COLO829 (cell line): ENCODE data around the gene SNAI3.
A peak's percentile ranks its signal among the peaks of the same experiment; 100 is the strongest.
"Not testable (repeated sequence)": the region's sequence is repeated elsewhere in the genome, so short reads cannot be mapped to it uniquely, and the experiment has no call there.

ENCODE experiments used
- DNase-seq: peaks from one replicate; pipeline ENCODE4 v3.0.0; 2012; ENCODE audit warnings: low spot score

SNAI3 gene

DNA sequence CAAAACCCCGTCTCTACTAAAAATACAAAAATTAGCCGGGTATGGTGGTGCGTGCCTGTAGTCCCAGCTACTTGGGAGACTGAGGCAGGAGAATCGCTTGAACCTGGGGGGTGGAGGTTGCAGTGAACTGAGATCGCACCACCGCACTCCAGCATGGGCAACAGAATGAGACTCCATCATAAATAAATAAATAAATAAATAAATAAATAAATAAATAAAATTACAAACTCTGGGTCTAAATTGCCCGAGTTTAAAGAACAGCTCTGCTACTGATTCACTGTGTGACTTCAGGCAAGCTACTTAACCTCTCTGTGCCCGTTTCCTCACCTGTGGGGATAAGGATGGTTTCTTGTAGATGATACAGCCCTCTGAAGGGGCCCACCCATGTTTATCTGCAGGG lies 16.8 kb downstream of the SNAI3 start:
- DNase-seq: not testable (repeated sequence)

DNA sequence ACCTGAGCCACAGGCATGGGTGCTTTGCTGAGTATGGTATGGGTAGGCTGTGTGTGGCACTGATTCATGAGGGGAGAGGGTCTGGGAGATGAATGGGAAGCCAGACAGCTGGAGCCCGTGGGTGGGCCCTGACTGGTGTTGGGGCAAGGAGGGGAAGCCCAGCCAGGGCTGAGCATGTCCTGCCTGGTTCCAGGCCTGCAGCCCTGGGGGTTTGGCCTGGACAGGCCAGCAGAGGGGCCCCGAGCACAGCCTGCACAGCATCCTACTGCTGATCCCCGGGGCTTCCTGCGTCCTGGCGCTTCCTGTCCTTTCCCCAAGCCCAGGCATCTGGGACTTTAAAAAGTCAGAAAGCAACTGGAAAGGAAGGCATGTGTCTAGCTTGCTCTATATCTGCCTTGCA lies 18.8 kb downstream of the SNAI3 start:
- DNase-seq: no peak

DNA sequence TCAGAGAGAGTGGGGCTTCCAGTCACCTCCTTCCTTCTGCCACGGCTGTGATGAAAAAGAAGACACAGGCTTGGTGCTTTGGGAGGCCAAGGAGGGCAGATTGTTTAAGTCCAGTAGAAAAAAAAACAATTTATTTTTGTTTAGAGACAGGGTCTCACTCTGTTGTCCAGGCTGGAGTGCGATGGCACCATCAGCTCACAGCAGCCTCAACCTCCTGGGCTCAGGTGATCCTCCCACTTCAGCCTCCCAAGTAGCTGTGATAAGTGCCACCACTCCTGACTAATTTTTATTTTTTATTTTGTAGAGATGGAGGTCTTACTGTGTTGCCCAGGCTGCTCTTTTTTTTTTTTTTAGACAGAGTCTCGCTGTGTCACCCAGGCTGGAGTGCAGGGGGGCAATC lies 20.7 kb downstream of the SNAI3 start:
- DNase-seq: no peak

DNA sequence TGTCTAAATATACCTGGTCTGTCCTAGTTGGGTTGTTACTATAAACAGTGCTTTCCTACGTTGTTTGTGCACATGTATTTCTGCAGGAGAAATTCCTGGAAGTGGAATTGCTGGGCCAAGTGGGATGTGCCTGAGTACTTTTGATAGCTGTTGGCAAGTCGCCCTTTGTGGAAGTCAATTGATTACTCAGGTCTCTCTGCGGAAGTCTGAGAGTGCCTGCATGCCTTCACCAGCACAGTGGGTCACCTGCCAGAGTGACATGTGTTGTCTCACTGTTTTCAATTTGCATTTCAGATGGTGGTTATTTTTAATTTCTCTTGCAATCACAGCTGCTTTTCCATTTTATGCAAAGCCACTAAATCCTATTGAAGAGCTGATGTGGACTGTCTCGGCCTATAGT lies 21.2 kb downstream of the SNAI3 start:
- DNase-seq: no peak

DNA sequence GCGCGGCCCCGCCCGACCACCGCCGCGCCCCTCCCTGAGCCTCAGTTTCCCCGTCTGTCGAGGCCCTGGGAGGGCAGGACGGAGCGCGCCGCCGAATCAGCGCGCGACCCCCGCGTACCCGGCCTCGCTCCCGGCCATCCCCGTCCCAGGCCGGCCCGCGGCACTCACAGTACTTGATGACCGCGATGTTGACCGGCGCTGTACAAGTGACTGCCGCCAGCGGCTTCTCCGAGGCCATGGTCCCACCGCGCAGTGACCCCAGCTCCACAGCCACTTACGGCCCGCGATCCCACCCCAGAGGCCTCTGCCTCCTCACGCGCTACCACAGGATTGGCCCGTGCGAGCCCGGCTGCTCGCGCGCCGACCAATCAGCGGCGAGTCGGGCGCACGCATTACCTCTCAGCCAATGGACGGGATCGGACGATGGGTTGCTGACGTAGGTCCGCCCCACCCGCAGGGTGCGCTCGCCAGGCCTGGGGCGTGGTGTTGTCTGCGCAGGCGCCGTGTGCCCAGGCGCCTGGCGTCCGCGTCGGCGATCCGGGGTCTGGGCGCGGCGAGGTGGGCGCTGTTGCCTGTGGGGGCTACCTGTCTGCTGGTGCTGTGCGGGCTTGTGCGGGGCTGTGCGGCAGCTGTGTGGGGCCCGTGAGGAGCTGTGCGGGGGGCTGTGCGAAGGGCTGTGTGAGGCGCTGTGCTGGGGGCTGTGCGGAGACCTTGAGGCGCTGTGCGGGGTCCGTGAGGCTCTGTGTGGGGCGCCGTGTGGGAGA lies 23.3 kb downstream of the SNAI3 start, which contains the start of gene MVD:
TSS of gene MVD (minus strand) at position 249 of the 764 bp plus-strand sequence. CDS start at position 238, 11 bp downstream.
- DNase-seq: peak; percentile 92

DNA sequence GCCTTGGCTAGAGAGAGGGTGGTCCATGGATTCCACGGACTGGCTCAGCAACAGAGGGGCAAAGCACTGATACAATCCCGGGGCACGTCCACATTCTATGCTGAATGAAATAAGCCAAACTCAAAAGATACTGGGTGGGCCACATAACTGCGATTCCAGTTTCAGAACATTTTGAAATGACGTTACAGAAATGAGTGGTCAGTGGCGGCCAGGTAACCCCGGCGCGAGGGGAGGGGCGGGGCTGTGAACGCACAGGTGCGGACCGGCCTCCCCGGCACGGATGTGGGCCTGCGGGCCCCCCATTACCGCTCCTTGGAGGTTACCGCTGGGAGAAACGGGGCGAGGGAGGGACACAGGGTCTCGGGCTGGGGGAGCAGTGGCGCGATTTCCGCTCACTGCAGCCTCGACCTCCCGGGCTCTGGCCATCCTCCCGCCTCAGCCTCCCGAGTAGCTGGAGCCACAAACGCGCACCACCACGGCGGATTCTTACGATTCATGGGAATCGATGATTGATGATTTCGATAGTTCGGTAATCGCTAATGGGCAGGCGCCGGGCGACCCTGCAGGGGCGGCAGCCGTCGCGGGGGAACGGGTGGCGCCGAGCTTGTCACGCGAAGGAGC lies 24.0 kb downstream of the SNAI3 start:
- no peak for DNase-seq

DNA sequence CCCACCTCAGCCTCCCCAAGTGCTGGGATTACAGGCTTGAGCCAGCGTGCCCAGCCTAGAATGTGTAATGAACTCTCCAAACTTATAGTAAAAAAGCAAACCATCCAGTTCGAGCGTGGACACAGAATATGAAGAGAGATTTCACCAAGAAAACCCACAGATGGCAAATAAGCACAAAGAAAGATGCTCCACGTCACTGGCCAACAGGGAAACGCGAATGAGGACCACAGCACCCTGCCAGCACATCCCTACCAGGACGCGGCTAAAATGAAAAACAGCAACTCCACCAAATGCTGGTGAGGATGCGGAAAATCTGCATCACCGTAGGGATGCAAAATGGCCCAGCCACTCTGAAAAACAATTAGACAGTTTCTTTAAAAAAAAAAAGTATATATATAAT lies 24.8 kb downstream of the SNAI3 start:
- no peak for DNase-seq

DNA sequence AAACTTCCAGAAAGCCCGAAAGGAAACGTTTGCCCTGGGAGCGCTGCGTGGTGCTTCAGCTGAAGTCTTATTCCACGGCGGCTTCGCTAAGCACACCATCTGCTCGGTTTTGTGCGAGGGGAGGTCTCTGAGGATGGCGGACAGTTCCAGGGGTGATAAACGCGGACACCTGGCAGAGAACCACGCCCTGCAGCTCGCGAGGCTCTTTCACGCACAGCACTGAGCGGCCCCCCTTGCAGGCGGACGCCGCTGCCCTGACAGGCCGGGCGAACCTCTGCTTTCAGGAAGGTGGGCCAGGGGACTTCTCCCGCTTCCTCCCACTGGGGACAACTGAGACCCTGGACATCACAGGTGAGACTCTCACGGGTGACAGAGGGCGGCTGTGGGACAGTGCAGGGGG lies 27.1 kb downstream of the SNAI3 start:
- DNase-seq: no peak

DNA sequence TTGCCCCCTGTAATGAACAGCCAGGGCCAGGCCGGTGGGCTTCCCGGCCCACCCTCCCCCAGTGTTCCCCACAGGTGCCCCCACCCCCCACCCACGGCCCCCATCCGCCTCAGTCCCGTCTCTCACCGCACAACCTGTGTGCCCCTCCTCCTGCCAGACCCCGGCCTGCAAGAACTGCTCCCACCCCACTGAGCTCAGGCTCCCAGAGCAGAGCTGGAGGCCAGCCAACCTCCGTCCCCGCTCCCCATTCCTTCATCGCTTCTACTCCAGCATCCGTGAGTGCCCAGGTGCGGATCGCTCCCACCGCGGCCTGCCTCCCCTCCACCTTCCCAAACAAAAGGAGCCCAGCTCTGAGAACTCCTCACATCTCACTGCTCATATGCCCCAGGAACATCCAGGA lies 27.6 kb downstream of the SNAI3 start:
- no peak for DNase-seq

DNA sequence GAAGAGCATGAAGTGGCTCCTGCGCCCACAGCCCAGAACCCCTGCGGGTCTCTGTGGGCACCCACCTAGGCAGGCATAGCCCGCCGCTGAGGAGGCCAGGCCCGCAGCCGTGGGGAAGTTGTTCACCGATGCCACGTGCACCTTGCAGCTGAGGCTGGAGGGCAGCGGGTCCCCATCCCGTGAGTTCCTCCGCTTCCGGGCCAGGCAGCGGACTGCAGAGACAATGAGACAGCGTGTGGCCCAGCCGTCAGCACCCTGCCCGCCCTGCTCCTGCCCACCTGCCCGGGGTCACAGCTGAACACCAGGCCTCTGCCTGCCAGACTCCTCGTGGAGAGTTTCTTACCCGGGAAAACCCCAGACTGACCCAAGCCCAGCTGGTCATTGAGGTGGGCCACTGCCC lies 28.9 kb downstream of the SNAI3 start:
- DNase-seq: no peak

DNA sequence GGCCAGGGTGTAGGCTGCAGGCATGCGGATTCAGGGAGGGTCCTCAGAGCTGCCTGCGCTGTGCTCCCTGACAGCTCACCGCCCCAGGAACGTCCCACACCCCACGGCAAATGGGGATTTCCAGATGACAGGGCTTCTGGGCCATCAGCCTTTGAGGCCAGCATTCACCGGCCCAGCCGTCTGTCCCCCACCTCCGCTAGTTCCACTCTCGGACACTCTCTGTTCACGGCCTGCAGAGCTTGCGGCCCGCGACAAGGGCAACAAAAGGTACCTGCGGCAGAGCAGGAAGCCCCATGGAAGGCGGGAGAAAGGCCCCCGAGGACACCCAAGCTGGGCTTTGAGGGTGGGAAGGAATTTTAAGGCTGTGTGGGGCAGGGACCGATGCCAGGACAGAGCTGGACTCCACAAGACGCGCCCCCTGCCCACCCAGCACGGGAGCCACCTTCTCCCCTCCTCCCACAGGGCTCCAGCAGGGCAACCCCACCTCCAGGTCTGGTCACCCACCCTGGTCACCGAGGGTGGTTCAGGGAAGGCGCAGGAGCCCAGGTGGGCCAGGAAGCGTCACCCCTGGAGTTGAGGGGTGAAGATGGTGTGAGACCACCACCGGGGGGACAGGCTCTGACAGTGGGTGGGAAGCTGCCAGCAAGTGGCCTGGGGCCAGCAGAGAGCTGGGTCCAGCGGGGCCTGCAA lies 29.9 kb downstream of the SNAI3 start:
- no peak for DNase-seq

DNA sequence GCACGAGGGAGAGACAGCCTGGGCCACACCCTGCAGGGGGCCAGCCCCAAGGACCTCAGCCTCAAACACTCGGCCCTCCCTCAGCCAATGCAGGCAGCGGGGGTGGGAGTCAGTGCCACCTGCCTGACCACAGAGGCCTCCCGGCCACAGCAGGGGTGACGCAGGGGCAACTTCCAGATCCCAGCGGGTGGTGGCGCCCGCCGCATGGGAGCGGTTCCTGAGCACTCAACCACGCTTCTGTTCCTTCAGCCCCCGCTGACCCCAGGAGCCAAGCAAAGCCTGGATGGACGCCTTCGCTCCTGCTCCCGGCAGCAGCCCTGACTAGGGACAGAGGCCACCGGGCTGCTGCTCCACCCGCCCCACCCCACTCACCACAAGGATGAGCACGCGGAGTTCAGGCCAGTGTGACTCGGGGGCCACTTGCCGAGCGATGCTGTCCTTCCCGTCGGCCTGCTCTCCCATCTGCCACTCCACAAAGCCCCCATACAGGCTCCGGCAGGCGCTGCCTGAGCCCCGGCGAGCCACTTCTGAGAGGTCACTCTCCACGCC lies 30.5 kb downstream of the SNAI3 start:
- DNase-seq: no peak

DNA sequence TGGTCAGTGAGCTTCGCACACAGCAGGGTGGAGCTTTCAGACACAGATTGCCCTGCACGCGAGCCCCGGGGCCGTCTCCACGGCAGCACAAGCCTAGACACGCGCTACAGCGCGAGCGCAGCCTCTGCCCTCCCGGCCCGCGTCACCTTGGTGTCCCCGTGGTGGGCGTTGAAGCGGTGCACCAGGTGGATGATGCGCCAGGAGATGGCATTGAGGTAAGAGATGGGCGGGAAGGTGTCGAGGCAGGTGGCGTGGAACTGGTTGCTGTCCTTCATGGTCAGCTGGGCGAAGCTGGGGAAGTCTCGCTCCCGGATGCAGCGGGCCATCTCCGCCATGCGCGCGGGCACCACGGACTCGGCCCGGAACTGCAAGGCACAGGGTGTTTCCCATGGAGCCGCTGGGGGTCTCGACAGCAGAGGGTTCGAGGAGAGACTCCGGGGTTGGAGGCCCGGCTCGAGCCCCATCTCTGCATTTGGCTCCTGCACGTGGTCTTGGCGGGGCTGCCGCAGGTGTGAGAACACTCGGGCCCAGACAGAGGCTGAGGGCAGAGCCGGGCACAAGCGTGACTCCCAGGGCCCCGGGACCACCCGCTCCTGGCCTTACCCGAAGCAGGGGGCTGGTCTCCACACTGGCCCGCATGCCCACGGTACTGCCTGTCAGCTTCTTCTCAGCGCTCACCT lies 31.1 kb downstream of the SNAI3 start:
- DNase-seq: no peak

DNA sequence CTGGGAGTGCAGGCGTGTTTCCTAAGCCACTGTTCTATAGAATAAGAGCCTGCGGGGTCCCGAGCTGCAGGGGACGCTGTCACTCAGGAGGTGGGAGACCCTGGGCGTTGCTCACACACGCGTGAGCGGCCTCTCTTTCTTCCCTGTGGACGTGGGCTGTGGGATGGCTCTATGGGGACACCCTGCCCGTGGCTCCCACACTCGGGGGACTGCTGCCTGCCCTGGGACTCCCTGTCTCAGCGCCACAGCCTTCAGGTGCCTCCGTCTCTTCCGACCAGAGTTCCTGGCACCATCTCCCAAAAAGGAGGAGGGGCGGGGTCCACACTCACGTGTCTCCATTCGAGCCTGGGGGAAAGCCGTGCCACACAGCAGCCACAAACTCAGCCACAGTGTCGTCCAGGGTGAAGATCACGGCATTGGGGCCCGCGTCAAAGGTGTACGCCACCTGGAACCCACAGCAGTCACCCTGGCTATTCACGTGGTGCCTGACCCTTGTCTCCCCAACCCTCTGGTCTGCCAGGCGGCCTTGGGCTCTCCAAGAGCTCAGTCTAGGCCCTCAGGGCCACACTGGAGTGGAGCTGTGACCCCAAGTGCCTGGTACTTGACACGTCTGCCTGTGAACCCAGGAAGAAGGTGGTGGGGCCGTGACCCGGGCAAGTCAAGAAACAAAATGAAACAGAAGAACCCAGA lies 31.8 kb downstream of the SNAI3 start:
- no peak for DNase-seq

DNA sequence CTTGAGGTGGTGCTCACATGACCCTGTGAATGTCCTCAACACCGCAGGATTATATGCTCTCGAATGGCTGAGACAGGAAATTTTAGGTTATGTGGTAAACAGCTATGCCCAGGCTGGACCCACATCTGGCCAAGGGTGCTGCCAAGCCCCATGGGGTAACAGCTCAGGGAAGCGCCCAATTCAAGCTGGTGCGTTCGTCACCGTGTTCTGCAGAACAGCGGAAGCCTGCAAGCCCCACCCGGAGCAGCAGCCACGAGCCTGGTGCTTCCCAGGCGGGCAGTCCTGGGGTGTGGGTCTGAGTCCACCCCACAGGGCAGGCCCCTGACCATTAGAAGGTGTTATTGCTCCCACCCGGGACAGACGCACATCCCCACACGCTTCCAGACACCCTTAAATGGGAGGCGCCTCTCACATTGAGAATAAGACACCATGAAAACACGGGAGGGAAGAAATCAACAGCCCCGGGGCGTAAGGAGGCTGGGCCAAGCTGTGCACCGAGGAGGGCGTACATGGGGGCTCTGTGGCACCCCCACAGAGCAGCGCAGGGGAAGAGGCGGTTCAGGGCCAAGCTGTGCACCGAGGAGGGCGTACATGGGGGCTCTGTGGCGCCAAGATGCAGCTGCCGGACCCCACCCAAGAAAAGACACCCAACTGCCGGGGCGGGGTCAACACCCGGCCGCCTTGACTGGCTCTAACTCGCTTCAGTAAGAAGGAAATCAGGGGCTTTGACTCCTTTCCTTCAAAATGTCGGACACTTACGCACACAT lies 32.5 kb downstream of the SNAI3 start:
- no peak for DNase-seq

DNA sequence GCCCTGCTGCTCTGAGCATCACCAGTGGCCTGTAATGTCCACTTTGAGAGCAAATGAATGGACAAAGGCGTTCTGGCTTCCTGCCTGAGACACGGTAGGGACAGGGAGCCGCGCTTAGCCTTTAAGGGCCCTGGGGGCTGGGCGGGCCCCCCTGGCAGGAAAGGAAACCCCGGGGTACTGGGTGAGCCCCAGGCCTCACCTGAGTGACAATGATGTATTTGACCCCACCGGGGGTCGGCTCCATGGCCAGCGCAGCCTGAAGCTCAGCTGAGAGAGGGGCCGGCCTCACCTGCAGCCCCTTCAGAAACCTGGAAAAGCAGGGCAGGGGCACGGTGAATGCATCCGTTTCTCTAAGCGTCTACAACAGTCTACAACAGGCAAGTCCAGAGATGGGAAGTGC lies 33.2 kb downstream of the SNAI3 start:
- DNase-seq: no peak

DNA sequence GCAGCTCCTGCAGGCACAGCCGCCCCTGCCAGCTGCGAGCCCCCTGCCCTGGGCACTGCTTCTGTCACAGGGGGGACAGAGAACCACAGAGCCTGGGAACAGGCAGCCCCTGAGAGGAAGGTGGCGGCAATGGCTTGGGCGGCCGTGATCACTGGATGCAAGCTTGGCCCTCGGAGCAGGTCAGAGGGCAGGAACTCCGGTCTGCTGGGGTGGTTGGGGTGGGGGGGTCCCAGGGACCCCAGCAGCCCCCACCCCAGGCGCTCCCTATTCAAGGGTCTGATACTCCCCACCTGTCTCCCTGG lies 33.6 kb downstream of the SNAI3 start:
- no peak for DNase-seq

DNA sequence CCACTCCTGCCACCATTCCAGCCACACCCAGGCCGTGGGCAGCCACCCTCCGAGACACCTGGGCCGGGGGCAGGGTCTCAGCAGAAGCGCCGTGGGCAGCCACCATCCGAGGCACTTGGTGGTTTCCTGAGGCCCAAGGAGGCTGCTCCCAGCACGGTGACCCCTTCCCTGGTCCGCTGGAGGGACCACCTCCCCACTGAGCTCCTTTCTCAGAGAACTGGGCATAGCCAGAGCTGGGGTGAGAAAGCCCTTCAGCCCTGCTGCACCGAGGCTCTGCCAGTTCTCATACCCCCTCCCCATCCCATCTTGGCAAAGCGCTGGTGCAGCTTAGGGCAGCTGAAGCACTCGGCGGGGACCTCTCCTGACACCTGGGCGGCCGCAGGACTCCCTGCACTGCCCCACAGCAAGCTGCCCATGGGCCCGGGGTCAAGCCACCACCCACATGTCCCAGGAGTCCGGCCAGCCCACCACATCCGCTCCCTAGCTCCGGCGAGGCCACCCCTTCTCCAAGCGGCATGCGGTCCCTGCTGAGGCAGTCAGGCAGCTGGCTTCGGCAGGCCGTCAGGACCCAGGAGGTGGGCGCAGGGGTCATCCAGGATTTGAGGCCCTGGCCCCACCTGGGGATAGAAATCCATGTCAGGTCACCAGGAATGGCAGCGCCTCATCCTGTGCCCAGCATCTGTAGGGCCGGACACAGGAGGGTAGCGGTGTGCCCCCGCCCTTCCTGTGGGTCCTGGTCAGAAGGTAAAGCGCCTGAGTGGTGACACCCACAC lies 34.1 kb downstream of the SNAI3 start:
- DNase-seq: no peak

DNA sequence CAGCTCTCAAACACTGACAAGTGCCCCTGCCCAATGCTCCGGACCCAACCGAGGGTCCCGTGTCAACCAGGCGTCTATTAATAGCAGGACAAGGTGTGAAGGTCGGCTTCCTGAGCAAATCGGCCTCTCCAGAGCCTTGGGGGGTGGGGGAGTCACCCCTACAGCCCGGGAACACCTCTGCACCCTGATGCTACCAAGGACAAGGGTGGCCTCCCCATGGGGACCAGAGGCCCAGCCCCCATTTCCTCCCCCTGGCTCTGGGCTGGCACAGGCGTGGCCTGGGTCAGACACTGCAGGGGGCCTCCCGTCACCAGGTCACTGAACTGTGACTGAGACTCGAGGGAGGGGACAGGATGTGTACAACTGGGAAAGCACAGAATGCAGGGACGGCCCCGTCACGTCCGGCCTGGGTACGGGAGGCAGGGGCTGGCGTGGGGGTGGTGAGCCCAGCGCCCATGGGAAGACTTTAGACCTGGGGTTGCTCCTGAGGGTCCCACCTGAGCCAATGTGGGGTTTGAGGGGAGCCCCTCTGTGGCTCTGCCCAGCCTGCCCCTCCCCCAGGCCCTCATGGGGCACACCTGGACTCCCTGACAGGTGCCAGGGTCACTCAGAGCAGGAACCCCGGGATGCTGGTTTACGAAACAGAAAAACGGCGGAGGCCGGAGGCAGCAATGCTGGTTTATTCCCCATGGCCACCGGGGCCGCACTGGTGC lies 34.9 kb downstream of the SNAI3 start:
- no peak for DNase-seq
